Lower leg skin (tissue), 4 donors: ENCODE results near the gene AUTS2. TPM values are rescaled to one million over a fixed set of nuclear protein-coding genes. Genes with fewer than 3 reads are reported as not detected.

ENCODE experiments used
- DNase-seq, 2 donors: peaks; one replicate each; pipeline ENCODE4 v3.0.0-alpha.2; 2019; ENCODE audit warnings: low spot score in 2 of 2
- H3K4me3 ChIP-seq: fragments of 200-600 bp; sonication (generic); 2 replicates; pipeline ENCODE4 v1.5.1; 2017; ENCODE audit warnings: mild to moderate bottlenecking, low read depth; ENCODE audit not compliant: poor library complexity, severe bottlenecking
- POLR2A ChIP-seq, 2 donors: fragments of 450-650 bp; IDR thresholded peaks; one replicate each; pipeline ENCODE4 v1.6.1; 2016 to 2017; ENCODE audit warnings: antibody characterized with exemption in 2 of 2, mild to moderate bottlenecking in 1 of 2, moderate library complexity in 1 of 2
- WGBS, 2 donors: methylation state at CpG; one replicate each; pipeline ENCODE4 v1.1.5; 2018; 5-methylcytosine and 5-hydroxymethylcytosine counted together
- intact Hi-C: fragments of 100-400 bp; cut with DNase I; formaldehyde crosslinking; loops from one replicate; pipeline ENCODE4 v1.15.0; 2023; ENCODE audit warnings: low total_unique reads
- total RNA-seq, 4 donors: library from RNA; depleted of rRNA; stranded (reverse); fragments of >200 nt; gene quantifications; one replicate each; pipeline ENCODE4 v1.1.0, GENCODE V29; 2016
- TF ChIP-seq, protein P1 (sequence below), 3 donors: fragments of 450-650 bp; IDR thresholded peaks; one replicate each; pipeline ENCODE4 v1.5.1; 2016; ENCODE audit warnings: antibody characterized with exemption in 3 of 3, mild to moderate bottlenecking in 3 of 3, moderate library complexity in 2 of 3

The AUTS2 gene
- total RNA-seq, 4 donors from 2014 or later, result 30.8 to 41.9 (median 40.5) TPM

DNA sequence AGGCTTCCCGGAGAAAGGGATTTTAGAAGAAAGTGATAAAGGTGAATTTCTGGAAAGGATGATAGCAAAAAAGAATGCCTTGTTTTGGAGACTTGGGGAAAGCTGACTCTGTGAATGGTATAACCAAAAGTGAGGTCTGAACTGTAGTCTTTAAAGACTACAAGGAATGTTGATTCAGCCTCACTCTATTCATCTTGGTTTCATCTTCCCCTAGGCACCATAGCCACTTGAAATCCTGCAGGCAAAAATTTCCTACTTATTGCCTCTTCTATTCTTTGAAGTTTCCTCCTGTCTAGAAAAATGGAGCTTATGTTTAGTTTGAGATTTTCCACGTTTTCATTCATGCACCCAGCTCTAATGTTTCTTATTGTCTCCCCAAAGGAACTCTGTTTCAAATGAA, 518.0 kb downstream of the AUTS2 start:
- DNase-seq, result no peak
- H3K4me3 ChIP-seq, result no peak overlapping the region
- intact Hi-C loops, result no loop called here
- 67 to 77% methylated on average over 2 of the region's 2 CpGs for WGBS, 2 donors
- TF ChIP-seq, protein P1, sequence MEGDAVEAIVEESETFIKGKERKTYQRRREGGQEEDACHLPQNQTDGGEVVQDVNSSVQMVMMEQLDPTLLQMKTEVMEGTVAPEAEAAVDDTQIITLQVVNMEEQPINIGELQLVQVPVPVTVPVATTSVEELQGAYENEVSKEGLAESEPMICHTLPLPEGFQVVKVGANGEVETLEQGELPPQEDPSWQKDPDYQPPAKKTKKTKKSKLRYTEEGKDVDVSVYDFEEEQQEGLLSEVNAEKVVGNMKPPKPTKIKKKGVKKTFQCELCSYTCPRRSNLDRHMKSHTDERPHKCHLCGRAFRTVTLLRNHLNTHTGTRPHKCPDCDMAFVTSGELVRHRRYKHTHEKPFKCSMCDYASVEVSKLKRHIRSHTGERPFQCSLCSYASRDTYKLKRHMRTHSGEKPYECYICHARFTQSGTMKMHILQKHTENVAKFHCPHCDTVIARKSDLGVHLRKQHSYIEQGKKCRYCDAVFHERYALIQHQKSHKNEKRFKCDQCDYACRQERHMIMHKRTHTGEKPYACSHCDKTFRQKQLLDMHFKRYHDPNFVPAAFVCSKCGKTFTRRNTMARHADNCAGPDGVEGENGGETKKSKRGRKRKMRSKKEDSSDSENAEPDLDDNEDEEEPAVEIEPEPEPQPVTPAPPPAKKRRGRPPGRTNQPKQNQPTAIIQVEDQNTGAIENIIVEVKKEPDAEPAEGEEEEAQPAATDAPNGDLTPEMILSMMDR (IDR thresholded peaks at IDR 0.05), result no peak
- TF ChIP-seq POLR2A (IDR thresholded peaks at IDR 0.05), result no peak

DNA sequence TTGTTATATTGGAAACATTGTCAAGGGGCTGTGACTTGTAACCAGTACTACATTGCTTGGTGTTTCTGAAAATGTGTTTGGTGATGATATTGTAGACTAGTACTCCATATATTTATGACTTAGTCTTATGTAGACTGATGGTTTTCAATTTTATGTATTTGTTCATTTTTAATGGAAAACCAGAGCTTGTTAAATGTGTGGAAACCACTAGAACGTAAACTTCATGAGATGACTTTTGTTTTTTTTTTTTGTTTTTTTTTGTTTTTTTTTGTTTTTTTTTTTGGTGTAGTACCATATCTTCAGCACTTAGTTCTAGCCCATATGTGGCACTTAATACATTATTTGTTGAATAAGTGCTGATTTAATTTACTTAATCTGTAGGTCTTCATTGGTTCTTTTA, 518.6 kb downstream of the AUTS2 start:
- TF ChIP-seq, protein P1 (IDR thresholded peaks at IDR 0.05), result no peak
- no peak for TF ChIP-seq POLR2A (IDR thresholded peaks at IDR 0.05)
- DNase-seq, result no peak
- H3K4me3 ChIP-seq, result no peak overlapping the region
- WGBS, 2 donors, result 94 to 98% methylated on average over 1 of the region's 1 CpG
- intact Hi-C loops, result no loop called here

DNA sequence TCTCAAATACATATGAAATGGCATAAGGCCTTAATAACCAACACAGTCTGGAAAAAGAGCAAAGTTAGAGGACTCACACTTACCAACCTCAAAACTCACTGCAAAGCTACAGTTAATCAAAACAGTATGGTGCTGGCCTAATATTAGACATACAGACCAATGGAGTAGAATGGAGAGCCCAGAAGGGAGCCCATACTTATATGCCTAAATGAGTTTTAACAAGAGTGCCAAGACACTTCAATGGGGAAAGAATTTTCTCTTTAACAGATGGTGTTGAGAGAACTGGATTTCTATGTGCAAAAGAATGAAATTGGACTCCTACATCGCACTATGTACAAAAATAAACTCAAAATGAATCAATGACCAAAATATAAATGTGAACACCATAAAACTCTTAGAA, 522.6 kb downstream of the AUTS2 start:
- H3K4me3 ChIP-seq, result no peak overlapping the region
- TF ChIP-seq, protein P1 (IDR thresholded peaks at IDR 0.05), result no peak
- no peak for TF ChIP-seq POLR2A (IDR thresholded peaks at IDR 0.05)
- intact Hi-C loops, result no loop called here
- no peak for DNase-seq
- 94 to 95% methylated on average over 1 of the region's 1 CpG for WGBS, 2 donors

DNA sequence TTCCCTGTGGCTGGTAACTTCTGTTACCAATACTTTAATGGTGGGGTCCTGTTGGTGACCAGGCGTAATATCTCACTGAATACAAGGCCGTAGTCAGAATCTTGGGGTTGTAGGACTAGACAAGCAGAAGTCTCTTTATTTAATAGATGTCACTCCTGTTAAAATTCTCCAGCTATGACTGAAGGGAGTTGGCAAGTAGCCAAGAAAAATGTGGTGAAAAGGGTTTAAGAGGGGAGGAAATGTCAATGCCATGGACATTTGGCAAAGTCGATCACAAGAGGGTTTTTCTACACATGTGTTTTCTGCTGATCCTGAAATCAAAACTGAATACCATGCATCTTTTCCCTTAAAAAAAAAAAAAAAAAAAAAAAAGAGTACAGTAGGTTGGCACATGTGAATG, 533.5 kb downstream of the AUTS2 start:
- intact Hi-C loops, result no loop called here
- no peak for TF ChIP-seq POLR2A (IDR thresholded peaks at IDR 0.05)
- TF ChIP-seq, protein P1 (IDR thresholded peaks at IDR 0.05), result no peak
- WGBS, 2 donors, result 65 to 73% methylated on average over 3 of the region's 3 CpGs
- H3K4me3 ChIP-seq, result no peak overlapping the region
- DNase-seq, result no peak

DNA sequence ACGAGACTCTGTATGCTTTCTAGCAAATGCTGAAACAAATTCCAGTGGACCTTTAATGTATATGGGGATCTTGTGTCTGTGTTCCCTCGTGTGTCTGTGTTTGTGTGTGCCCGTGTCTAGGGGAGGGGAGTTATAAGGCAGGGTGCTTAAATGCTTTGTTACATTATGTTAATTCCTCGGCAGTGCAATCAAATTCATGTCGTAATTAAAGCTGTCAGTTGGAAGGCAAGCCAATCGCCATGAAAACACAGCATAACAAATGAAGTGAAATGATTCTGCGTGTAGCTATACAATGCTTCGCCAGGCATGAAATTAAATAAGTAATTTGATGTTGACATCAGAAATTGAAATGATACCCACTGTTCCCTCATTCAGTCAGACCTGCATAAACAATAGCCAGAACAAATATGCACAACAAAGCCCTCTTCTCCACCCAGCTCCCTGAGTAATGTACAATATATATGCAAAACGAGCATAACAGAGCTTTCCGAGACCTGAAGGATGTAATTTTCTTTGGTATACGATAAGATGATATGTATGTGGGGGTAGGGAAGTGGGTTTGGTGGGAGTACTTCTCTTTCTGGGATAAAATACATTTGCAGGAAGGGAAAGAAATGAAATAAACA, 534.1 kb downstream of the AUTS2 start:
- 64 to 70% methylated on average over 11 of the region's 11 CpGs for WGBS, 2 donors
- intact Hi-C loops, result no loop called here
- no peak for DNase-seq
- H3K4me3 ChIP-seq, result no peak overlapping the region
- no peak for TF ChIP-seq POLR2A (IDR thresholded peaks at IDR 0.05)
- TF ChIP-seq, protein P1 (IDR thresholded peaks at IDR 0.05), result no peak
